ENCODE measurements around the gene TRAPPC6A. TPM values are rescaled to one million over a fixed set of nuclear protein-coding genes. Genes with fewer than 3 reads are reported as not detected.

Gene TRAPPC6A
- total RNA-seq, result 10 to 100 TPM; 14.2 to 32.9 (median 23.4) TPM
- polyA plus RNA-seq, result 10 to 100 TPM in 1 of 2 donors, 1 to 10 TPM in 1; 1.8 to 33.7 TPM
- long read RNA-seq, donor 1, partial matches to known transcripts, result 2 of 10 reads
- long read RNA-seq, donor 1, other reads (novel, unspliced or antisense), result 1 of 10 reads
- long read RNA-seq, donor 2, transcript TRAPPC6A-201 (6 exons, 805 nt), result major isoform, 20 of 60 reads
- long read RNA-seq, donor 2, transcript TRAPPC6A-204 (5 exons, 695 nt), result minor isoform, 11 of 60 reads
- long read RNA-seq, donor 2, transcript TRAPPC6A-205 (5 exons, 514 nt), result minor isoform, 9 of 60 reads
- long read RNA-seq, donor 2, transcript TRAPPC6A-202 (6 exons, 758 nt), result major isoform, 20 of 60 reads
- long read RNA-seq, donor 2, partial matches to known transcripts, result 0 of 60 reads
- long read RNA-seq, donor 2, other reads (novel, unspliced or antisense), result 0 of 60 reads
- long read RNA-seq, donor 3, transcript TRAPPC6A-201 (6 exons, 805 nt), result major isoform, 7 of 29 reads
- long read RNA-seq, donor 3, partial matches to known transcripts, result 5 of 29 reads
- long read RNA-seq, donor 3, other reads (novel, unspliced or antisense), result 14 of 29 reads

GRCh38 chr19:45177817-45178261 lies at the start of gene TRAPPC6A:
TRAPPC6A (minus strand) TSS chr19:45178237; CDS start chr19:45178218, 19 bp downstream.
- intact Hi-C loops (cut with DNase I), result no loop called here
- Histone ChIP-seq H3K9me3 (no peaks in the 10 kb centered on the region), H3K4me3 (peak within 1 kb of the TSS; percentile 75), H3K4me1 (ENCODE audit: insufficient read depth) (peaks cover 7% of the 10 kb centered on the region), H3K27ac (peak within 1 kb of the TSS; percentile 55 to 71), H3K27me3 (no peaks in the 10 kb centered on the region), H3K36me3 (no peaks in the 10 kb centered on the region)
- no peak for TF ChIP-seq CTCF (IDR thresholded peaks at IDR 0.05)
- peak; percentile 57 for TF ChIP-seq POLR2A (IDR thresholded peaks at IDR 0.05)
- 0 to 1% (median 1%) methylated on average over 36 of the region's 36 CpGs for WGBS, 3 donors
- DNase-seq, result no peak

GRCh38 chr19:45224645-45225044 lies 46.6 kb upstream of the TRAPPC6A start:
- WGBS, 3 donors, result 61 to 81% (median 64%) methylated on average over 8 to 11 of the region's 11 CpGs
- H3K4me1 ChIP-seq (ENCODE audit: insufficient read depth), result no peaks in the 10 kb centered on the region
- no peak for DNase-seq
- no peaks in the 10 kb centered on the region for H3K36me3 ChIP-seq
- H3K27me3 ChIP-seq, result no peaks in the 10 kb centered on the region
- no peak overlapping the region for H3K27ac ChIP-seq
- intact Hi-C loops (cut with DNase I), result no loop called here
- TF ChIP-seq EP300 (IDR thresholded peaks at IDR 0.05) (no peak), CTCF (IDR thresholded peaks at IDR 0.05) (no peak), POLR2A (IDR thresholded peaks at IDR 0.05) (no peak)
- H3K4me3 ChIP-seq, result no peak overlapping the region
- H3K9me3 ChIP-seq, result no peaks in the 10 kb centered on the region

- TF ChIP-seq POLR2A (IDR thresholded peaks at IDR 0.05) (no peak), CTCF (IDR thresholded peaks at IDR 0.05) (no peak)
- no peaks in the 10 kb centered on the region for H3K4me1 ChIP-seq (ENCODE audit: insufficient read depth)
- DNase-seq, result no peak
- no peaks in the 10 kb centered on the region for H3K9me3 ChIP-seq
- no peak overlapping the region for H3K27ac ChIP-seq
- H3K4me3 ChIP-seq, result no peak overlapping the region
- no peaks in the 10 kb centered on the region for H3K27me3 ChIP-seq
- H3K36me3 ChIP-seq, result no peaks in the 10 kb centered on the region
- WGBS, 3 donors, result 82 to 86% (median 86%) methylated on average over 5 of the region's 5 CpGs
- intact Hi-C loops (cut with DNase I), result no loop called here
Measured at GRCh38 chr19:45223879-45224278, 45.8 kb upstream of the TRAPPC6A start.

- Histone ChIP-seq H3K27ac (no peak overlapping the region), H3K9me3 (no peaks in the 10 kb centered on the region), H3K27me3 (no peaks in the 10 kb centered on the region), H3K4me3 (no peak overlapping the region), H3K36me3 (no peaks in the 10 kb centered on the region), H3K4me1 (ENCODE audit: insufficient read depth) (no peaks in the 10 kb centered on the region)
- 91 to 97% (median 92%) methylated on average over 6 of the region's 6 CpGs for WGBS, 3 donors
- no peak for TF ChIP-seq EP300 (IDR thresholded peaks at IDR 0.05)
- TF ChIP-seq POLR2A (IDR thresholded peaks at IDR 0.05), result no peak
- no peak for TF ChIP-seq CTCF (IDR thresholded peaks at IDR 0.05)
- intact Hi-C loops (cut with DNase I), result no loop called here
- DNase-seq, result no peak
Measured at GRCh38 chr19:45222724-45223123, 44.7 kb upstream of the TRAPPC6A start.

Data from ovary (tissue), 10 donors.